ENCODE data around the gene NSUN6. TPM values are rescaled to one million over a fixed set of nuclear protein-coding genes. Genes with fewer than 3 reads are reported as not detected.

The NSUN6 gene
- total RNA-seq, 2 experiments from 2014 or later = 23.2 to 27.2 TPM

GRCh38 chr10:18563003-18563726 lies 88.2 kb downstream of the NSUN6 start:
- H3K27ac ChIP-seq (ENCODE audit: low read depth, low read length, poor library complexity, severe bottlenecking) = no peak overlapping the region
- intact Hi-C loops (cut with micrococcal nuclease; ENCODE audit: unreplicated experiment) = no loop called here
- no peak overlapping the region for H3K4me2 ChIP-seq (ENCODE audit: low read length)
- H3K36me3 ChIP-seq (ENCODE audit: insufficient read depth, low read length) = peaks cover 34% of the 10 kb centered on the region
- BruUV-seq (replicated peaks) = no TSS peak
- H3K4me3 ChIP-seq (ENCODE audit: low read depth, low read length, poor library complexity, severe bottlenecking) = no peak overlapping the region
- H3K4me1 ChIP-seq (ENCODE audit: insufficient read depth, low read length, poor library complexity, severe bottlenecking) = no peaks in the 10 kb centered on the region
- H3K9me3 ChIP-seq (ENCODE audit: low read length) = peaks cover 11% of the 10 kb centered on the region
- H4K20me1 ChIP-seq (ENCODE audit: insufficient read depth, low read length) = no peaks in the 10 kb centered on the region
- no peak overlapping the region for H2AFZ ChIP-seq (ENCODE audit: low read length)
- TF ChIP-seq CTCF (conservative IDR thresholded peaks at IDR 0.05; ENCODE audit: low read length) (no peak), EZH2phosphoT487 (IDR thresholded peaks at IDR 0.05; ENCODE audit: borderline replicate concordance, low read depth, low read length) (no peak)
- ChIA-PET CTCF (ENCODE audit: unreplicated experiment) (no interaction called here), POLR2A (no interaction called here)
- H3K9me2 ChIP-seq (ENCODE audit: insufficient read depth, low read length) = no peaks in the 10 kb centered on the region
- H3K79me2 ChIP-seq (ENCODE audit: insufficient read depth, low read depth, low read length) = no peaks in the 10 kb centered on the region
- DNase-seq (ENCODE audit: low spot score) = no peak

GRCh38 chr10:18561861-18562551 lies 89.4 kb downstream of the NSUN6 start:
- H3K27ac ChIP-seq (ENCODE audit: low read depth, low read length, poor library complexity, severe bottlenecking) = no peak overlapping the region
- no peak overlapping the region for H2AFZ ChIP-seq (ENCODE audit: low read length)
- H3K4me2 ChIP-seq (ENCODE audit: low read length) = no peak overlapping the region
- intact Hi-C loops (cut with micrococcal nuclease; ENCODE audit: unreplicated experiment) = no loop called here
- H3K4me1 ChIP-seq (ENCODE audit: insufficient read depth, low read length, poor library complexity, severe bottlenecking) = no peaks in the 10 kb centered on the region
- TF ChIP-seq EZH2phosphoT487 (IDR thresholded peaks at IDR 0.05; ENCODE audit: borderline replicate concordance, low read depth, low read length) (no peak), CTCF (conservative IDR thresholded peaks at IDR 0.05; ENCODE audit: low read length) (no peak)
- no peaks in the 10 kb centered on the region for H3K79me2 ChIP-seq (ENCODE audit: insufficient read depth, low read depth, low read length)
- peaks cover 13% of the 10 kb centered on the region for H3K9me3 ChIP-seq (ENCODE audit: low read length)
- peaks cover 45% of the 10 kb centered on the region for H3K36me3 ChIP-seq (ENCODE audit: insufficient read depth, low read length)
- no peak for DNase-seq (ENCODE audit: low spot score)
- POLR2A ChIA-PET = no interaction called here
- no TSS peak for BruUV-seq (replicated peaks)
- no peak overlapping the region for H3K4me3 ChIP-seq (ENCODE audit: low read depth, low read length, poor library complexity, severe bottlenecking)
- no peaks in the 10 kb centered on the region for H3K9me2 ChIP-seq (ENCODE audit: insufficient read depth, low read length)
- CTCF ChIA-PET (ENCODE audit: unreplicated experiment) = no interaction called here
- H4K20me1 ChIP-seq (ENCODE audit: insufficient read depth, low read length) = no peaks in the 10 kb centered on the region

DNA sequence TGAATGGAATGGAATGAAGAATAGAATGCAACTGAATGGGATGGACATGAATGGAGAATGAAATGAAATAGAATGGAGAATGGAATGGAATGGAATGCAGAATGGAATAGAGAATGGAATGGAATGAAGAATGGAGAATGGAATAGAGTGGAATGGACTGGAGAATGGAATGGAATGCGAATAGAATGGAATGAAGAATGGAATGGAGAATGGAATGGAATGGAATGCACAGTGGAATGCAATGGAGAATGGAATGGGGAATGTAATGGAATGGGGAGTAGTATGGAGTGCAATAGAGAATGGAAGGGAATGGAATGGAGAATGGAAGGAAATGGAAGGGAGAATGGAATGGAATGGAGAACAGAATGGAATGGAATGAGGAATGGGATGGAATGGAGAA lies 93.4 kb downstream of the NSUN6 start:
- Histone ChIP-seq H3K4me1 (ENCODE audit: insufficient read depth, low read length, poor library complexity, severe bottlenecking) (no peaks in the 10 kb centered on the region), H2AFZ (ENCODE audit: low read length) (no peak overlapping the region), H3K9me3 (ENCODE audit: low read length) (peaks cover 8% of the 10 kb centered on the region), H3K4me3 (ENCODE audit: low read depth, low read length, poor library complexity, severe bottlenecking) (no peak overlapping the region), H3K4me2 (ENCODE audit: low read length) (no peak overlapping the region), H4K20me1 (ENCODE audit: insufficient read depth, low read length) (no peaks in the 10 kb centered on the region), H3K9me2 (ENCODE audit: insufficient read depth, low read length) (no peaks in the 10 kb centered on the region), H3K27ac (ENCODE audit: low read depth, low read length, poor library complexity, severe bottlenecking) (no peak overlapping the region), H3K79me2 (ENCODE audit: insufficient read depth, low read depth, low read length) (no peaks in the 10 kb centered on the region), H3K36me3 (ENCODE audit: insufficient read depth, low read length) (peaks cover 83% of the 10 kb centered on the region)
- no peak for DNase-seq (ENCODE audit: low spot score)
- TF ChIP-seq EZH2phosphoT487 (IDR thresholded peaks at IDR 0.05; ENCODE audit: borderline replicate concordance, low read depth, low read length) = no peak
- TF ChIP-seq CTCF (conservative IDR thresholded peaks at IDR 0.05; ENCODE audit: low read length) = no peak
- intact Hi-C loops (cut with micrococcal nuclease; ENCODE audit: unreplicated experiment) = no loop called here
- BruUV-seq (replicated peaks) = no TSS peak
- ChIA-PET CTCF (ENCODE audit: unreplicated experiment) (no interaction called here), POLR2A (no interaction called here)

Data from OCI-LY7 (cell line).